DMS79 (cell line): ENCODE data around the gene FNBP1.
A peak's percentile ranks its signal among the peaks of the same experiment; 100 is the strongest.

ENCODE experiments used
- DNase-seq: peaks from one replicate; lab custom pipeline; 2025; lab: John Stamatoyannopoulos, UW

FNBP1 gene

DNA sequence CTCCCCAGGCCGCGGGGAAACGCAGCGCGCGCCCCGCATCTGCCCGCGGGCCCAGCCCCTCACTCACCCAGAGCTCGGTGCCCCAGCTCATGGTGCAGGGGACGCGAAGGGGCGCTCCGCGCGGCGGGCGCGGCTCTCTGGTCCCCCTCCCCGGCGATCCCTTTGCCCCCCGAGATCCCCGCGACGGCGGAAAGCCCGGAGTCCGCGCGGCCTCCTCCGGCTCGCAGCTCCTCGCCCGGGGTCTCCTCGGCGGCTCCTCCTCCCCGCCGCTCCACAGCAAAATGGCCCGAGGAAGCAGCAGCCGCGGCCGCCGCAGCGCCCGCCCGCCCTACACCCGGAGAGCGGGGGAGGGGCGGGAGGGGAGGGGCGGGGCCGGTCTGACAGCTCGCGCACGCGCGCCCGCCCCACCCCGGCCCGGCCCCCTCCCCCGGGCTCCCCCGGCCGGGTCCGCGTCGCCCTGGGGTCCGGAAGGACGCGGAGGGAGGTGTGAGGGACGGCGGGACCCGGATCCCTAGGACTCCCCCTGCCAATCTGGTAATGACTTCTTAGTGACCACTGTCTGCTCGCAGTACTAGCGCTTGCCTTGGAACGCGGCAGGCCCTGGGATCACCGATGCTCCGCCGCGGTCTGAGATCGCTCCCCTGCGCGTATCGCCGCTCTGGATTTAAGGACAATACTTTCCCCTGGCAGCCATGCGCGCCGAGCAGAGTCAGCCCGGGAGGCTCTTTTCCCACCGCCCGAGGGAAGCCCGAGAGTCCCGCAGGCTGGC is at the start of gene FNBP1:
FNBP1 (minus strand) TSS at position 305 of the 769 bp plus-strand sequence; CDS start at position 91, 214 bp downstream.
- DNase-seq, result peak; percentile 65

DNA sequence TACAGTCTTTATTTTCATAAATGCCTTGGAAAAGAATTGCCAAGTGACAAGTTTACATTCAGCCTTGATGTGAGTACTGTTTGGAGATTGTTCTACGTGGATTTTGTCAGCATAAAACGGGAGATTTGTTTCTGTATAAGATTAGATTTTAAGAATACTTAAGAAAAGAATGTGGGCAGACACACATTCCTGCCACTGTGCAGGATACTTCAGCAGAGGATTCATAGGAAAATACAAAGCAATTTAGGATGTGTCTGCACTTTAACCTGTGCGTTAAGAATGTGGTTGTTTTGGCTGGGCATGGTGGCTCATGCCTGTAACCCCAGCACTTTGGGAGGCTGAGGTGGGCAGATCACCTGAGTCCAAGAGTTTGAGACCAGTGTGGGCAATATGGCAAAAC is 47.9 kb upstream of the FNBP1 start:
- no peak for DNase-seq

- no peak for DNase-seq
Observed at GRCh38 chr9:130089141-130089540, 46.2 kb upstream of the FNBP1 start.

DNA sequence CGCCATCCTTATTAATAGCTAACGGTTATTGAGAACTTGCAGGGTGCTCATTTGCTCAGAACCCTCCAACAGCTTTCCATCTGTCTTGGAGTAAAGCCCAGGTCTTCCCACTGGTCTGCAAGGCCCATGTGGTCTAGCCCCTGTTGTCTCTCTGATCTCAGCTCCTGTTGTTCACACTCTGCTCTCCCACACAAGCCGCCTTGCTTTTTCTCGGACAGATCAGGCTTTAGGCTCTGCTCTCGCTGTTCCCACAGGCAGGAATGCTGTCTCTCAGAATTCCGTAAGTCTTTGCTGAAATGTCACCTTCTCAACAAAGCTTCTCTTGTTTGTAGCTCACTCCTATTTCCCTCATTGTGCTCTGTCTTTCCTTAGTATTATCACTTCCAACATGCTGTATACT is 45.1 kb upstream of the FNBP1 start:
- DNase-seq, result no peak

GRCh38 chr9:130084337-130084736 is 41.3 kb upstream of the FNBP1 start:
- no peak for DNase-seq

DNA sequence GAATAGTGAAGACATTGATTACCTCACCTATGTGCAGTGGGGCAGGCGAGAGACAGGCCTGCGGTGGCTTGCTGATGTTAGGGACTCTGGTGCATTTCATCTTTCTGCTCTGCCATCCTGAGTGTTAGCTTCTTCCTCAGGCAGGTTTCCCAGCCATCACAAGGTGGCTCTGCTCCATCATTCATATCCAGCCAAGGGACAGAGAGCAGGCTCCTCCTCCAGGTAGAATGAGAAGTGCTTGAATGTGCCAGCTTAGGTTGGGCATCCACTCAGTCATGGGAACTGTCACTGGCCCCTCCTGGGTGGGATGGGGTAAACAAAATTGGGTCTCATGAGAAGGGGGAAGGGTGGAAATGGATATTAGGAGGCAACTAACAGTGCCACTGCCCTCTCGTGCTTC is 35.6 kb upstream of the FNBP1 start:
- DNase-seq, result no peak

GRCh38 chr9:130073373-130073772 is 30.4 kb upstream of the FNBP1 start:
- no peak for DNase-seq

DNA sequence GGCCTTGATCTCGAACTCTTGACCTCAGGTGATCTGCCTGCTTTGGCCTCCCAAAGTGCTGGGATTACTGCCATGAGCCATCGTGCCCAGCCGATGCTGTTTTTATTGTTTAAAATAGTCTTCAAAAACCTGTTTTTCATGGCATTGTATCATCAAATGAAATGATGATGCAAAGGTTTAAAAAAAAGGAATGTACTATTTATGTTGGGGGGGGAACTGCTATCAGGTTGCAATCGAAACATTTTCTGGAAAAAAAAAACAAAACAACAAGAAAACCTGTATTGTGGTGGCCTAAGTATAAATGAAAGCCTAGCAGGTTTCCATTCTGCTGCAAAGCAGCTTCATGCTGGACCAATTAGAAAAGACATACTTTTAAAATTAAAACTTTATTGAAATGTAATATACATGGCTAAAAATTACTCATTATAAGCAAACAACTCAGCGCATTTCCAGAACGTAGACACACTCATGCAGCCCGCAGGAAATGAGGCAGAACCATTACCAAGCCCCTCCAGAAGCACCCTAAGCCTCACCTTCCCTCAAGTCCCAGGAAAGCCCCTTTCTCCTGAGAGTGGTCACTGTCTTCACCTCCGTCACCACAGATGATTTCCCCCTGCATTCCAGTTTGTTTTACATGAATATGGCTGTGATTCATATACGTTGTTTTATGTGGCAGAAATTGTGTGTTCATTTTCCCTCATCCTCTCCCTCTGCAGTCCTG is 29.7 kb upstream of the FNBP1 start:
- no peak for DNase-seq

- DNase-seq, result peak; percentile 34
Observed at GRCh38 chr9:130069048-130069447, 26.1 kb upstream of the FNBP1 start.

DNA sequence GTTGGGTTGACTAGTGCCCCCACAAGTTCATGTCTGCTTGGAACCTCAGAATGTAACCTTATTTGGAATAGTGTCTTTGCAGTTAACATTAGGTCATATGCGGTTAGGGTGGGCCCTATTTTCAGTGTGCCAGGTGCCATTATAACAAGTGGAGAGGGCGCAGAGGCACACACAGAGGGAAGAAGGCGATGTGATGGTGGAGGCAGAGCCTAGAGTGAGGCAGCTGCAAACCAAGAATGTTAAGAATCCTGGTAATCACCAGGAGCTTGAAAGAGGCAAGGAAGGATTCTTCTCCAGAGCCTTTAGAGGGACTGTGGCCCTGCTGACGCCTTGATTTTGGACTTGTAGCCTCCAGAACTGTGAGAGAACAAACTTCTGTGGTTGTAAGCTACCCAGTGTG is 21.6 kb upstream of the FNBP1 start:
- DNase-seq, result no peak

- DNase-seq, result no peak
Observed at GRCh38 chr9:130062750-130063149, 19.8 kb upstream of the FNBP1 start.

DNA sequence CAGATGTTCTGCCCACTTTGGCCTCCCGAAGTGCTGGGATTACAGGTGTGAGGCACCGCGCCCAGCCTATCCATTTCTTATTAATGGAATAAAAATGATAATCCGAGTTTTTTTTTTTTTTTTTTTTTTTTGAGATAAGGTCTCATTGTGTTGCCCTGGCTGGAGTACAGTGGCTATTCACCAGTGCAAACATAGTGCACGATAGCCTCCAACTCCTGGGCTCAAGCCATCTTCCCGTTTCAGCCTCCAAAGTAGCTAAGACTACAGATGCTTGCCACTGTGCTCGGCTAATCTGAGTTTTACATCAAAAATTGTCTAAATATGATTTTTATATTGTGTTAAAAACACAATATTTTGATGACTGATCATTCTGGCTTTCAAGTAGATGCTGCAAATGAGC is 17.3 kb upstream of the FNBP1 start:
- DNase-seq, result no peak

DNA sequence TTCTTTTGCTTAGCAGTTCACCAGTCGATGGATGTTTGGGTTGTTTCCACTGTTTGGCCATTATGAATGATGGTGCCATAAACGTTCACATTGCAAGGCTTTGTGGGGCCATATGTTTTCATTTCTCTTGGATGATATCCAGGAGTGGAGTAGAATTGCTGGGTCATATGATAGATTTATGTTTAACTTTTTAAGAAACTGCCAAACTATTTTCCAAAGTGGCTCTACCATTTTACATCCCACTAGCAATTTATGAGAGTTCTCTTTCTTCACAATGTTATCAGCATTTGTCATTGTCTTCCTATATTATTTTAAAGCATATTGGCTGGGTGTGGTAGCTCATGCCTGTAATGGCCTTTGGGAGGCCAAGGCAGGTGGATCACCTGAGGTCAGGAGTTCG is 15.9 kb upstream of the FNBP1 start:
- no peak for DNase-seq

DNA sequence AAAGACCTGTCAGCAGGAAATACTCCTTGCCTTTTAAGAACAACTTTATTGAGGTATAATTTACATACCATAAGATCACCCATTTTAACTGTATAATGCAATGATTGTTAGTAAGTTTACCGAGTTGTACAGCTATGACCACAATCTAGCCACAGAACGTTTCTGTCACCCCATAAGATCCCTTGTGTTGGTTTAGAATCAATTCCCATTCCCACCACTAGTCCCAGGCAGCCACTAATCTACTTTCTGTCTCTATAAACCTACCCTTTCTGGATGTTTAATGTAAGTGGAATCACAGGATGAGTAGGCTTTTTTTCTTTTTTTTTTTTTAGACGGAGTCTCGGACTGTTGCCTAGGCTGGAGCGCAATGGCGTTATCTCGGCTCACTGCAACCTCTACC is 15.2 kb upstream of the FNBP1 start:
- no peak for DNase-seq

GRCh38 chr9:130054820-130055219 is 11.8 kb upstream of the FNBP1 start:
- no peak for DNase-seq

DNA sequence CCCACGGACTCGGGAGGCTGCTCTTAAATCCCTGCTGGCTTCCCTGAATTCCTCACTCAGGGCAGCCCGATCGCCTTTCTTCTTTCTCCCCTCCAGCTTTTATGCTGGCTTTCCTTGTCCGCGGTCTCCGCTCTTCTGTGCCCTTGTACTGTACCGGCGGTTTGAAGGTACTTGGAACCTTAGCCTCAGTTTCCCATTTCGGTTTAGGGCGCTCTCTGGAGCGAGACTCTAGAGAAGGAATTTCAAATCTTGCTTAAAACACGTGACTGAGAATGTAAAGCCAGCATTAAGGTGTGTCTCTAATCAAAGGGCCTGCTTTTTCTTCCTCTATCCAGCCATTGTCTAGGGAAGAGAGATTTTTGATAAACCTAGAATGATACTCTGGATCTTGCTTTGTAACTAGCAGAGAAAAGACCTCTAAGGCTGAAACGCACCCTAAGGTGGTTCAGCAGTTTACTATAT is 11.4 kb upstream of the FNBP1 start:
- DNase-seq, result no peak

GRCh38 chr9:130053504-130054324 is 10.7 kb upstream of the FNBP1 start, which contains the start of gene GPR107:
GPR107 (plus strand) TSS chr9:130053906; CDS start chr9:130053933, 27 bp downstream.
- DNase-seq, result peak; percentile 57

GRCh38 chr9:130053109-130053503 is 10.1 kb upstream of the FNBP1 start:
- DNase-seq, result no peak

- DNase-seq, result no peak
Observed at GRCh38 chr9:130051855-130052254, 8.9 kb upstream of the FNBP1 start.

GRCh38 chr9:130050462-130050861 is 7.5 kb upstream of the FNBP1 start:
- no peak for DNase-seq

GRCh38 chr9:130049431-130050210 is 6.6 kb upstream of the FNBP1 start:
- no peak for DNase-seq
